ENCODE results near the gene DDX25. TPM values are rescaled to one million over a fixed set of nuclear protein-coding genes. Genes with fewer than 3 reads are reported as not detected.
"Not testable (repeated sequence)": the region's sequence is repeated elsewhere in the genome, so short reads cannot be mapped to it uniquely, and the experiment has no call there.

Gene DDX25
- total and polyA plus RNA-seq, 10 donors: 0.11 to 1.8 (median 0.34) TPM; not detected in 2

- Histone ChIP-seq H3K27ac (no peak overlapping the region), H3K9me3 (no peaks in the 10 kb centered on the region), H3K36me3 (no peaks in the 10 kb centered on the region), H3K27me3 (replicated peaks in 1 of 7) (peaks cover 0 to 53% (median 5%) of the 10 kb centered on the region in 7 donors), H3K4me3 (no peak overlapping the region), H3K4me1 (no peaks in the 10 kb centered on the region)
- intact Hi-C loops (cut with DNase I; ENCODE audit: low total_unique reads): no loop called here
- TF ChIP-seq POLR2A (IDR thresholded peaks at IDR 0.05) (no peak), CTCF (IDR thresholded peaks at IDR 0.05 in 8 of 11, conservative IDR thresholded peaks at IDR 0.05 in 3 of 11) (no peak), POLR2AphosphoS5 (IDR thresholded peaks at IDR 0.05) (no peak)
- WGBS, 5 donors: 72 to 86% (median 78%) methylated on average over 8 of the region's 8 CpGs
- DNase-seq: no peak
These were observed 6.0 kb downstream of the DDX25 start for GRCh38 chr11:125910226-125910849.

- H3K4me3 ChIP-seq; intact Hi-C loops (cut with DNase I; ENCODE audit: low total_unique reads); H3K4me1 ChIP-seq; H3K9me3 ChIP-seq; DNase-seq; H3K36me3 ChIP-seq; H3K27ac ChIP-seq: not testable (repeated sequence)
- H3K27me3 ChIP-seq (replicated peaks in 1 of 7): peaks cover 0 to 53% (median 0%) of the 10 kb centered on the region in 7 donors
- WGBS, 5 donors: 62 to 88% (median 80%) methylated on average over 3 of the region's 3 CpGs
These were observed 10.3 kb downstream of the DDX25 start for GRCh38 chr11:125914601-125915000.

GRCh38 chr11:125916683-125917347, 12.5 kb downstream of the DDX25 start:
- DNase-seq: no peak
- TF ChIP-seq POLR2AphosphoS5 (IDR thresholded peaks at IDR 0.05): no peak
- TF ChIP-seq CTCF (IDR thresholded peaks at IDR 0.05 in 8 of 11, conservative IDR thresholded peaks at IDR 0.05 in 3 of 11): no peak
- WGBS, 5 donors: 74 to 88% (median 84%) methylated on average over 12 of the region's 12 CpGs
- Histone ChIP-seq H3K4me1 (no peaks in the 10 kb centered on the region), H3K27ac (no peak overlapping the region), H3K36me3 (no peaks in the 10 kb centered on the region), H3K27me3 (replicated peaks in 1 of 7) (peaks cover 0 to 49% (median 0%) of the 10 kb centered on the region in 7 donors), H3K9me3 (no peaks in the 10 kb centered on the region), H3K4me3 (no peak overlapping the region)
- intact Hi-C loops (cut with DNase I; ENCODE audit: low total_unique reads): no loop called here

GRCh38 chr11:125918140-125918840, 14.0 kb downstream of the DDX25 start:
- no peaks in the 10 kb centered on the region for H3K9me3 ChIP-seq
- intact Hi-C loops (cut with DNase I; ENCODE audit: low total_unique reads): no loop called here
- DNase-seq: no peak
- no peaks in the 10 kb centered on the region for H3K36me3 ChIP-seq
- peaks cover 0 to 4% (median 0%) of the 10 kb centered on the region in 6 donors for H3K4me1 ChIP-seq
- H3K27ac ChIP-seq: no peak overlapping the region
- peaks cover 0 to 49% (median 0%) of the 10 kb centered on the region in 7 donors for H3K27me3 ChIP-seq (replicated peaks in 1 of 7)
- 83 to 90% (median 86%) methylated on average over 13 of the region's 13 CpGs for WGBS, 5 donors
- no peak for TF ChIP-seq CTCF (IDR thresholded peaks at IDR 0.05 in 8 of 11, conservative IDR thresholded peaks at IDR 0.05 in 3 of 11)
- no peak overlapping the region for H3K4me3 ChIP-seq
